Glutamatergic neuron (in vitro differentiated cells): ENCODE measurements around the gene ETV3L. TPM values are rescaled to one million over a fixed set of nuclear protein-coding genes. Genes with fewer than 3 reads are reported as not detected.

Source experiments
- DNase-seq: peaks from one replicate; pipeline ENCODE4 v3.0.0; 2022
- H3K27ac Mint-ChIP-seq: one replicate; pipeline ENCODE4 v1.8.0; 2020; ENCODE audit warnings: mild to moderate bottlenecking, mixed read lengths, inconsistent platforms; ENCODE audit not compliant: unreplicated experiment
- H3K27me3 Mint-ChIP-seq: one replicate; pipeline ENCODE4 v1.8.0; 2020; ENCODE audit warnings: mild to moderate bottlenecking, moderate library complexity, mixed read lengths, inconsistent platforms; ENCODE audit not compliant: unreplicated experiment
- H3K36me3 Mint-ChIP-seq: one replicate; pipeline ENCODE4 v1.8.0; 2020; ENCODE audit warnings: mild to moderate bottlenecking, mixed read lengths, inconsistent platforms; ENCODE audit not compliant: unreplicated experiment
- H3K4me1 Mint-ChIP-seq: one replicate; pipeline ENCODE4 v1.8.0; 2020; ENCODE audit warnings: mild to moderate bottlenecking, low read depth, mixed read lengths, inconsistent platforms; ENCODE audit not compliant: unreplicated experiment
- H3K4me3 Mint-ChIP-seq: one replicate; pipeline ENCODE4 v1.8.0; 2020; ENCODE audit warnings: mild to moderate bottlenecking, mixed read lengths, inconsistent platforms; ENCODE audit not compliant: unreplicated experiment
- H3K9me3 Mint-ChIP-seq: one replicate; pipeline ENCODE4 v1.8.0; 2020; ENCODE audit warnings: mild to moderate bottlenecking, moderate library complexity, mixed read lengths, inconsistent platforms; ENCODE audit not compliant: unreplicated experiment
- total RNA-seq: library from RNA; stranded (reverse); fragmentation: NEBNext Ultra II Directional; extraction: Animal tissue kit (Norgen Biotek cat#: 25700); gene quantifications from one replicate; pipeline ENCODE4 v1.2.1, GENCODE V29; 2021; ENCODE audit not compliant: unreplicated experiment
- TF ChIP-seq, protein P1 (sequence below): fragments of 200-600 bp; sonication (generic); IDR thresholded peaks from one replicate; pipeline ENCODE4 v1.5.0; 2021; ENCODE audit not compliant: partially characterized antibody, unreplicated experiment

ETV3L gene
- total RNA-seq, 1 donor from 2014 or later, result not detected

DNA sequence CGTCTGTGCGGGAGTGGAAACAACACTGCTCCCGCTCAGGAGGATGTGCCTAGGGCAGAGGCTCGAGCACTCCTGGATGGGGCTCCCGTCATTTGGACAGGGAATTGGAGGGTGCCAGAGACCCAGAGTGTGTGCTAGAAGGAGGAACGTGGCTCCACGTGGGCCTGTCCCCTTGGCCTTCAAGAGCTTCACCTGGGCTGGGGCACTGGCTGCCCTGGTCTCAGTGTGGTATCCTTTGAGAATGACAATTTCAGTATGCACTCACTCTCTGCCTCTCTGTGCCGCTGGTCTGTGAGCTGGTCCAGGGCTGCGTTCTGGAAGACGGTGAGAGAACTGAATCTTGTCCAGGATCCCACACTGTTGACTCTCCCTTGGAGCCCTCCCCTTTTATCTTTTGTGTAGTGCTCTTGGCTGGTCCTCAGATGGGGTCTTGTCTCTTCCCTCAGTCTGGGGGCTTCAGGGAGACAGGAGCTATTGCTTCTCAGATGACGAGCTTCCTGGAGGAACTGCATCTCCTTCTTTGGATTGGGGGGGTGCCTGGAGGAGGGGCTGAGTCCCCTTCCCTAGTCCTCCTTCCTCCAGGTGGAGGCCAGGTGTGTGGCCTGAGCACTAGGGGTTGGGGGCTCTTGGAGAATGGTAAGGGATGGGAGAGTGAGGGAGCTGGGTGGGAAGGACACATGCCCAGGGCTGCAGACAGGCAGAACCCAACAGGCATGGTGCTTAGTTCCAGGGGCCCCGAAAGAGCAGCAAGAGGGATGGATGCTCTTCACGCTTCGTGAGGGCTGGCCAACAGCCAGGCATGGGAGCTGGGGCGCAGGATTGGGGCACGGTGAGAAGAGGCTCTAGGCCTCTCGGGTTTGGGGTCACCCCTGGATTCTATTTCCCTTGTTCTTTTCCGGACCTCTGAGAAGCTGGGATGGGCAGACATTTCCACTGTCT is 14.8 kb upstream of the ETV3L start:
- peaks cover 25% of the 10 kb centered on the region for H3K27me3 Mint-ChIP-seq
- H3K9me3 Mint-ChIP-seq, result peaks cover 14% of the 10 kb centered on the region
- H3K4me1 Mint-ChIP-seq, result peaks cover 46% of the 10 kb centered on the region
- DNase-seq, result no peak
- TF ChIP-seq, protein P1, sequence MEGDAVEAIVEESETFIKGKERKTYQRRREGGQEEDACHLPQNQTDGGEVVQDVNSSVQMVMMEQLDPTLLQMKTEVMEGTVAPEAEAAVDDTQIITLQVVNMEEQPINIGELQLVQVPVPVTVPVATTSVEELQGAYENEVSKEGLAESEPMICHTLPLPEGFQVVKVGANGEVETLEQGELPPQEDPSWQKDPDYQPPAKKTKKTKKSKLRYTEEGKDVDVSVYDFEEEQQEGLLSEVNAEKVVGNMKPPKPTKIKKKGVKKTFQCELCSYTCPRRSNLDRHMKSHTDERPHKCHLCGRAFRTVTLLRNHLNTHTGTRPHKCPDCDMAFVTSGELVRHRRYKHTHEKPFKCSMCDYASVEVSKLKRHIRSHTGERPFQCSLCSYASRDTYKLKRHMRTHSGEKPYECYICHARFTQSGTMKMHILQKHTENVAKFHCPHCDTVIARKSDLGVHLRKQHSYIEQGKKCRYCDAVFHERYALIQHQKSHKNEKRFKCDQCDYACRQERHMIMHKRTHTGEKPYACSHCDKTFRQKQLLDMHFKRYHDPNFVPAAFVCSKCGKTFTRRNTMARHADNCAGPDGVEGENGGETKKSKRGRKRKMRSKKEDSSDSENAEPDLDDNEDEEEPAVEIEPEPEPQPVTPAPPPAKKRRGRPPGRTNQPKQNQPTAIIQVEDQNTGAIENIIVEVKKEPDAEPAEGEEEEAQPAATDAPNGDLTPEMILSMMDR, result no peak
- peak overlapping the region; percentile 33 for H3K27ac Mint-ChIP-seq
- H3K36me3 Mint-ChIP-seq, result no peaks in the 10 kb centered on the region
- H3K4me3 Mint-ChIP-seq, result peak overlapping the region; percentile 15

DNA sequence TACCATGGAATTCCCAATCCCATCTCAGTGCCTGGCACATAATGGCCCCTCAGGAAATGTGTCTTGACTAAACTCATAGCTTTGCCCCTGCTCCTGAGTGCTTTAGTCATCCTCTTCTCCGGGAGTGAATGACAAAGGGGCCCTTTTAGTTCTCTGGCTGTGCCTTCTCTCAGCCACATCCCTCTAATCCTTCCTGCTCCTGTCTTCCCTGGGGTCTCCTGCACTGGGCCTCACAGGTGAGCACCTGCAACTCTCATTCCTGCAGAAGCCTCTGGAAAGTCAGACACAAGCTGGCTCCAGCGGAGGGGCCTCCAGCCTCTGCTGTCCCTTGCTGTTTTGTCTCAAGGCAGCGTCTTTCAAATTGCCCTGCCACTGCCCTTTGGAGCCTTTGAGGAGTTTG is 14.0 kb upstream of the ETV3L start:
- H3K27ac Mint-ChIP-seq, result no peak overlapping the region
- H3K4me3 Mint-ChIP-seq, result no peak overlapping the region
- no peak for DNase-seq
- H3K4me1 Mint-ChIP-seq, result peaks cover 45% of the 10 kb centered on the region
- H3K36me3 Mint-ChIP-seq, result no peaks in the 10 kb centered on the region
- TF ChIP-seq, protein P1, result no peak
- peaks cover 14% of the 10 kb centered on the region for H3K9me3 Mint-ChIP-seq
- H3K27me3 Mint-ChIP-seq, result peaks cover 27% of the 10 kb centered on the region

DNA sequence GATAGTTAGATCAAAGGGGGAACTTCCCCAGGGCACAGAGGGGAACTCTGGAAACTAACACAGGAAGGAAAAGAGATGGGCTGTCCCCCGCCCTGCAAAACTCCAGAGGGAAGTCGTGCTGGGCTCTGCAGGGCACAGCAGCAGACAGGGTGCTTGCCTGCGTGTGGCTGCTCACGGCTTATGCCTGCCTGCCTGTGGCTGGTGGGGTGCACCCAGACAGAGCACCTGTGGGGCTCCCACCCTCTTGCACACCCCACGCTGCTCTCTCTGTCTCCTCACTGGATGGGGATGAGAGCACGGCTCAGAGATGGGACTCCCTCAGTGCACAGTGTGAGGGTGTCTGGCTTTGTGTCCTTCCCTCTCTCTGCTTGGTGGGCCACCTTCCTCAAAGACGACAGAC is 13.5 kb upstream of the ETV3L start:
- peaks cover 26% of the 10 kb centered on the region for H3K27me3 Mint-ChIP-seq
- TF ChIP-seq, protein P1, result no peak
- no peak overlapping the region for H3K27ac Mint-ChIP-seq
- H3K36me3 Mint-ChIP-seq, result no peaks in the 10 kb centered on the region
- peaks cover 47% of the 10 kb centered on the region for H3K4me1 Mint-ChIP-seq
- no peak for DNase-seq
- H3K9me3 Mint-ChIP-seq, result peaks cover 14% of the 10 kb centered on the region
- H3K4me3 Mint-ChIP-seq, result no peak overlapping the region

DNA sequence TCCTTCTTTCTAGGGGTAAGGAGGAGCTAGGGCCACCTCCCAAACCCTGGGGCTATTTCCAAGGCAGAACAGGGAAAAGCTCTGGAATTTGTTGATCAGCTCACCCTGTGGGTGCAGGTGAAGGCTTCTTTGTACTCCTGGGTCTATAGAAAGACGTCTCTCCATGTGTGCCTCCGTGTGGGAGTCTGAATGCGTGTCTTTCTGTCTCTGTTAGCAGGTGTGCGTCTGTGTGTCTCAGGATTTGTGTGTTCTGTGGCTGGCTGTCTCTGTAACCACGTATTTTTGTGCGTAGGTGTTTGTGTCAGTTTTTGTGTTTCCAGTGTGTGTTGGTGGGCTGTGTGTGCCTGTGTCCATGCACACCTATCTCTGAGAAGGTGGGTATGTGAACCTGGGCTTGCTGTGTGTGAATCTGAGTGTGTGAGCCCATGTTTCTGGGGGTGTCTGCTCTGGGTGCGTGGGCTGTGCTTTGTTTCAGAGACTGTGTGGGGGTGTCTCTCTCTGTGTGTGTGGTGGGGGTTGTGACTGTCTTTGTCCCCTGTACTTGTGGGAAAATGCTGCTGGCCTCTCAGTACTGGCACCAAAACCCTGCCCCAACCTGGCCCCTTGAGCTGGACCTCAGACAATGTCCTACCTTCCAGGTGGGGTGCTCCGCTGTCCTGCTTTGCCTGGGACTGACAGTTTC is 12.7 kb upstream of the ETV3L start:
- TF ChIP-seq, protein P1, result no peak
- Mint-ChIP-seq H3K27me3 (peaks cover 26% of the 10 kb centered on the region), H3K4me1 (peaks cover 48% of the 10 kb centered on the region), H3K36me3 (no peaks in the 10 kb centered on the region), H3K4me3 (peak overlapping the region; percentile 27), H3K27ac (peak overlapping the region; percentile 28), H3K9me3 (peaks cover 14% of the 10 kb centered on the region)
- no peak for DNase-seq
